Right lung (tissue), 10 donors: Measurements from ENCODE around the gene ZSCAN18. TPM values are rescaled to one million over a fixed set of nuclear protein-coding genes. Genes with fewer than 3 reads are reported as not detected.
"Not testable (repeated sequence)": the region's sequence is repeated elsewhere in the genome, so short reads cannot be mapped to it uniquely, and the experiment has no call there.

Experiments used
- DNase-seq, 2 donors: peaks; one replicate each; pipeline ENCODE4 v3.0.0-alpha.2; 2013
- long read RNA-seq, 8 donors: transcript quantifications; one replicate each; lab custom pipeline, GENCODE V29; 2026
- polyA plus RNA-seq, 5 donors: library from polyadenylated mRNA; unstranded; fragments of 120-200 nt; gene quantifications; one replicate each; pipeline versions ENCODE4 v1.2.1 to v1.2.3, GENCODE V29; 2013; ENCODE audit warnings: inconsistent platforms in 1 of 5, low replicate concordance in 1 of 5; ENCODE audit not compliant: insufficient read length in 5 of 5, insufficient read depth in 1 of 5

ZSCAN18 gene, protein sequence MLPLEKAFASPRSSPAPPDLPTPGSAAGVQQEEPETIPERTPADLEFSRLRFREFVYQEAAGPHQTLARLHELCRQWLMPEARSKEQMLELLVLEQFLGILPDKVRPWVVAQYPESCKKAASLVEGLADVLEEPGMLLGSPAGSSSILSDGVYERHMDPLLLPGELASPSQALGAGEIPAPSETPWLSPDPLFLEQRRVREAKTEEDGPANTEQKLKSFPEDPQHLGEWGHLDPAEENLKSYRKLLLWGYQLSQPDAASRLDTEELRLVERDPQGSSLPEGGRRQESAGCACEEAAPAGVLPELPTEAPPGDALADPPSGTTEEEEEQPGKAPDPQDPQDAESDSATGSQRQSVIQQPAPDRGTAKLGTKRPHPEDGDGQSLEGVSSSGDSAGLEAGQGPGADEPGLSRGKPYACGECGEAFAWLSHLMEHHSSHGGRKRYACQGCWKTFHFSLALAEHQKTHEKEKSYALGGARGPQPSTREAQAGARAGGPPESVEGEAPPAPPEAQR
- polyA plus RNA-seq: 10 to 100 TPM; 70.8 to 94.7 (median 88.9) TPM
- long read RNA-seq, donor 1, transcript ZSCAN18-217 (7 exons, 2,190 nt): major isoform, 14 of 27 reads
- long read RNA-seq, donor 1, partial matches to known transcripts: 9 of 27 reads
- long read RNA-seq, donor 1, other reads (novel, unspliced or antisense): 0 of 27 reads
- long read RNA-seq, donor 2, transcript ZSCAN18-217 (7 exons, 2,190 nt): major isoform, 8 of 24 reads
- long read RNA-seq, donor 2, partial matches to known transcripts: 15 of 24 reads
- long read RNA-seq, donor 2, other reads (novel, unspliced or antisense): 0 of 24 reads
- long read RNA-seq, donor 3, transcript ZSCAN18-217 (7 exons, 2,190 nt): major isoform, 7 of 10 reads
- long read RNA-seq, donor 3, partial matches to known transcripts: 0 of 10 reads
- long read RNA-seq, donor 3, other reads (novel, unspliced or antisense): 0 of 10 reads
- long read RNA-seq, donor 4, full-length matches to known transcripts: 18 of 18 reads
- long read RNA-seq, donor 4, partial matches to known transcripts: 0 of 18 reads
- long read RNA-seq, donor 4, other reads (novel, unspliced or antisense): 0 of 18 reads
- long read RNA-seq, donor 5, full-length matches to known transcripts: 13 of 13 reads
- long read RNA-seq, donor 5, partial matches to known transcripts: 0 of 13 reads
- long read RNA-seq, donor 5, other reads (novel, unspliced or antisense): 0 of 13 reads
- long read RNA-seq, donor 6, full-length matches to known transcripts: 18 of 25 reads
- long read RNA-seq, donor 6, partial matches to known transcripts: 7 of 25 reads
- long read RNA-seq, donor 6, other reads (novel, unspliced or antisense): 0 of 25 reads
- long read RNA-seq, donor 7, full-length matches to known transcripts: 7 of 12 reads
- long read RNA-seq, donor 7, partial matches to known transcripts: 5 of 12 reads
- long read RNA-seq, donor 7, other reads (novel, unspliced or antisense): 0 of 12 reads
- long read RNA-seq, donor 8, partial matches to known transcripts: 0 of 5 reads
- long read RNA-seq, donor 8, other reads (novel, unspliced or antisense): 0 of 5 reads

- peak; percentile 99 for DNase-seq
Measured at GRCh38 chr19:58097781-58098681, at the start of gene ZSCAN18. Gene ZSCAN18, minus strand, starts transcription at chr19:58098231. Its CDS starts 7,964 bp downstream, at chr19:58090267.

- not testable (repeated sequence) for DNase-seq
Measured at GRCh38 chr19:58147475-58147874, 49.4 kb upstream of the ZSCAN18 start.

- DNase-seq: no peak
Measured at GRCh38 chr19:58145849-58146248, 47.8 kb upstream of the ZSCAN18 start.

GRCh38 chr19:58134244-58134643 lies 36.2 kb upstream of the ZSCAN18 start:
- DNase-seq: no peak

DNA sequence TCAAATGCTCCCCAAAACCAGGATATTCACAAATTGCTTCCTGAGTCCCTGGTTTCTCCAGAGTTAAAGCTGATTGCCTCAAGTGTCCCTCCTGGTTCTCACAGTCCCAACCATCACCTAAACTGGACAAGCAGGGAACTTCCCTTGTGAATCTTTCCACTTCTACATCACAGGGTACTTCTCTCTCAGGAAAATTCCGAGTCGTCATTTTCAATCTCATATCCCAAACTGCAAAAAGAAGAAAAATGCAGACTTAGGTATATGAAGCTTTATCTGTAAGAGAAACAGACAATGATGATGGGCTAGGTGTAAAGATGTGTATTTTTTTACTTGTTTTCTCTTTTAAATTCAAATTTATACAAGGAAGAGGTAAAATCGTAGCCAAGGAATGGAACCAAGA lies 31.3 kb upstream of the ZSCAN18 start:
- no peak for DNase-seq

DNA sequence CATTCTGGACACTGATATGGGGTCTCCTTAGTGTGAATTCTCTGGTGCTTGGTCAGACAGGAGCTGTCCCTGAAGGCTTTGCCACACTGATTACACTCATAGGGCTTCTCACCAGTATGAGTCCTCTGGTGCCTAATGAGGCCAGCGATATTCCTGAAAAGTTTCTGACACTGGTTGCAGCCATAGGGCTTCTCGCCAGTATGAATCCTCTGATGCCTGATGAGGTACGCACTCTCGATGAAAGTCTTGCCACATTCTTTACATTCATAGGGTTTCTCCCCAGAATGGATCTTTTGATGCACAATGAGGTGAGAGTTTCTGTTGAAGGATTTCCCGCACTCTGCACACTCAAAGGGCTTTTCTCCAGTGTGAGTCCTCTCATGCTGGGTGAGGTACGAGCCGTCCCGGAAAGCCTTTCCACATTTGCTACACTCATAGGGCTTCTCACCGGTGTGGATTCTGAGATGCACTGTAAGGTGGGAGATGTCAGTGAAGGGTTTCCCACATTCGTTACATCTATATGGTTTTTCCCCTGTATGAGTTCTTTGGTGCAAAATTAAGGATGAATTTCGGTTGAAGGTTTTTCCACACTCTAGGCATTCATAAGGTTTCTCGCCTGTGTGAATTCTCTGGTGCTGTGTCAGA lies 30.1 kb upstream of the ZSCAN18 start:
- no peak for DNase-seq

DNA sequence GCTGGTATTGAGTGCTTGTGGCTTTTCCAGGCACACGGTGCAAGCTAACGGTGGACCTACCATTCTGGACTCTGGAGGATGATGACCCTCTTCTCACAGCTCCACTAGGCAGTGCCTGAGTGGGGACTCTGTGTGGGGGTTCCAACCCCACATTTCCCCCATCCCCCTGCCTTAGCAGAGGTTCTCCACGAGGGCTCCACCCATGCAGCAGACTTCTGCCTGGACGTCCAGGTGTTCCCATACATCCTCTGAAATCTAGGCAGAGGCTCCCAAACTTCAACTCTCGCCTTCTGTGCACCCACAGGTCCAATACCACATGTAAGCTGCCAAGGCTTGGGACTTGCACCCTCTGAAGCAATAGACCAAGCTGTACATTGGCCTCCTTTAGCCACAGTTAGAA lies 25.3 kb upstream of the ZSCAN18 start:
- DNase-seq: no peak

GRCh38 chr19:58118979-58119733 lies 21.1 kb upstream of the ZSCAN18 start:
- DNase-seq: no peak

- peak; percentile 45 to 49 for DNase-seq
Measured at GRCh38 chr19:58117841-58118575, 20.0 kb upstream of the ZSCAN18 start.

DNA sequence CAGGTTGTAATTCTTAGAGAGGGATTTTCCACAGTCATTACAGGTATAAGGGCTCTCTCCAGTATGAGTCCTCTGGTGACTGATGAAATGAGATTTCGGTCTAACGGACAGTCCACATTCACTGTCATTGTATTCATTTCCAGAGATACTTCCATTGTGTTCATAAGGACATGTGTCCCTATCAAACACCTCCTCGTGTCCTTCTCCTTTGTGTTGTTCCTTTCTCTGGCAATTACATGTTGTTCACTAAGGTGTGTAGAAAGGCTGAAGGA lies 10.5 kb upstream of the ZSCAN18 start:
- DNase-seq: no peak

DNA sequence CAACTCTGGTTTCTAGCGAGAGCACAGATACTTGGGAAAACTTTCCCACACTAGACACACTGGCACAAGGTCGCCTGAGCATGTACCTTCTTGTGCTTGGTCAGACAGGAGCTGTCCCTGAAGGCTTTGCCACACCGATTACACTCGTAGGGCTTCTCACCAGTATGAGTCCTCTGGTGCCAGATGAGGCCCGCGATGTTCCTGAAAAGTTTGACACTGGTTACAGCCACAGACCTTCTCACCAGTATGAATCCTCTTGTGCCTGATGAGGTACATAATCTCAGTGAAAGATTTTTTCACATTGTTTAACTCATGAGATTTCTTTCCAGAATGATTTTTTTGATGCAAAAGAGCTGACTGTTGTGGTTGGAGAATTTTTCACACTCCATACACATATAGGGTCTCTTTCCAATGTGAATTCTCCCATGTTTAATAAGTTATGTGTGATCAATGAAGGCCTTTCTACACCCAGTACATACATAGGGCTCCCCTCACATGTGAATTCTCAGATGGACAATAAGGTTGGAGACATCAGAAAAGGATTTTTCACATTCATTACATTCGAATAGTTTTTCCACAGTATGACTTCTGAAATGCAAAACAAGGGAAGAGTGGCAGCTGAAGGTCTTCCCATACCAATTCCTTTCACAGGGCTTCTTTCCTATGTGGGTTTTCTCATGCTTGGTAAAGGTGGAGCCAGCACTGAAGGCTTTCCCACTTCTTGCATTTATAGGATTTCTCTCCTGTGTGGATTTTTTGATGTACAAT lies 9.9 kb upstream of the ZSCAN18 start:
- DNase-seq: no peak

DNA sequence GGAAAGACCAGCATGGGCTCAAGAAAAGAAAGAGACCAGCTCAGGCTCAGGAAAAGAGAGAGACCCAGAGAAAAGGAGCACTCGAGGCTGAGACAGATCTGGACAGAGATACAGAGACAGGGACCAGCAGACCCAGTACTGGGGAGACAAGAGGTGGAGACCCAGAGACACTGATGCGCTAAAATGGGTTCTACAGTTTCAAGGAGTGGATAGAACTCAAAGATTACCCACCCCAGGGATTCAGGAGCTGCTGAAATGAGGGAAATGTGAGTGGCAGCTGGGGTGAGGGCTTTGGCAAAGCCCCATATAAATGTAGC lies 609 bp upstream of the ZSCAN18 start:
- no peak for DNase-seq

DNA sequence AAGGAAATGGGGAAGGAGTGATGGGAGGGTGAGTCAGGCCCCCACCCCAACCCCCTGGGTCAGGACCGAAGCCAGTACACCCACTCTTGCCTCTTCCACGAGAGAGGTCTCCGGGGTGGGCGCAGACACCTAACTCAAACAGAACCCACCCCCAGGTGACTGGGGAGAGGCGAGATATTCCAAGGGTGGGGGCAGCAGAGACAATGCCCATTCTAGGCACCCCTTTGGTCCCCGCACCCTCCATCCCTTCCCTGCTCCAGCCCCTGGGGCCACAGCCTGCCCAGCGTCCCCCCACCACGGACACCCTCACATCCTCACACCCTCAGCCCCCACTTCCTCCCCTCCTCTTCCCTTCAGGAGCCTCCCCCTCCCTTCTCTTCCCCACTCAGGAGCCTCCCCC lies 682 bp downstream of the ZSCAN18 start:
- no peak for DNase-seq

DNA sequence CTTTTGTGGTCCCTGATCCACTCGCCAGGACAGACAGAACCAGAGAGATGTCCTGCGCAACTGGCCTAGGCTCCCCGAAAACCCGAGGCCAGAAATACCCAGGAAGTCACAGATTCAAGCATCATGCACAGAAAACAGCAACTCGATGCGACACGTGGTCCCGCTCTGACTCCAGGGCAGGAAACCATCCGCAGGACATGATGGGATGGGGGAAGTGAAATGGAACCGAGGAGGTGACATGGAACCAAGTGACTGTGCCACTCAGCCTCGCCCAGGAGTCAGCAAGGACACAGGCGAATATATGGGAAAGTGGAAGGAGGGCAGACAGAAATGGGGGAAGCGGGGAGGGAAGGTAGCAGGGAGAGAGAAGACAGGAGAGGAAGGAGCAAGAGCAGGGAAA lies 1.1 kb downstream of the ZSCAN18 start:
- no peak for DNase-seq

- no peak for DNase-seq
Measured at GRCh38 chr19:58095328-58095727, 2.7 kb downstream of the ZSCAN18 start.

- no peak for DNase-seq
Measured at GRCh38 chr19:58093071-58093470, 5.0 kb downstream of the ZSCAN18 start.

DNA sequence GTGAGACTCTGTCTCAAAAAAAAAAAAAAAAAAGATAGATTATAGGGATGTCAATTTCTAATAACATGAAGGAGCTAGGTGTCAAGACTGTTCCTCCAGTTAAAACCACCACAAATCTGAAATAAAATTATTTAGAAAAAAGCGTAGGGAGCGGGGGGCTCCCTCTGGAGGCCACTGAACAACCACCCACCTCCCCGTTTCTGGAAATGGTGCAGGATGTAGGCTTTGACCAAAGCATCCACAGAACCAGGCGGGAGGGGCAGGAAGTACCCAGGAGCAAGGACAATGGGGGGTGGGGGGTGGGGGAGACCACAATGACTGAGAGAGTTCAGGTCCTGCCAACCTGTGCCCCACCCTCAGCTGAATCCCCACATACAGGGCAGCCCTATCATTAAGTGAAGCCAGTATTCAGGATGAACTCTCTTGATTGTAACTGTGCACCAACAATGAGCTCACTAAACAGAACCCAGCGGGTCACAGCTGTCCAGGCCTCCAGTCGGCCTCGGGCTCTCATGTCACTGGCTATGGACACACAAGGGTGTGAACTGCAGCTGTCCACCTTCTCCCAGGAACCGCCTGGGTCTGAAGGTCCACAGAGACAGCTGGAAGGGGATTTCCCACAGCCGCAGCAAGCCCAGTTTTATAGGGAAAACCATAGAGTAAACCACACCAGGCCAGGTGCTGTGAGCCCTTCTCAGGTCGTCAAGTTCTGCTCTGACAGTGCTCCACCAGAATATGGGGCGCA lies 6.6 kb downstream of the ZSCAN18 start:
- DNase-seq: no peak
